Activated gamma-delta T cell treated with Interleukin-2 at 50 U/mL for 16 hours (primary cell): Measurements from ENCODE around the gene CECR2.

Experiments used
- DNase-seq: peaks from one replicate; pipeline ENCODE4 v3.0.0-alpha.2; 2020

CECR2 gene

DNA sequence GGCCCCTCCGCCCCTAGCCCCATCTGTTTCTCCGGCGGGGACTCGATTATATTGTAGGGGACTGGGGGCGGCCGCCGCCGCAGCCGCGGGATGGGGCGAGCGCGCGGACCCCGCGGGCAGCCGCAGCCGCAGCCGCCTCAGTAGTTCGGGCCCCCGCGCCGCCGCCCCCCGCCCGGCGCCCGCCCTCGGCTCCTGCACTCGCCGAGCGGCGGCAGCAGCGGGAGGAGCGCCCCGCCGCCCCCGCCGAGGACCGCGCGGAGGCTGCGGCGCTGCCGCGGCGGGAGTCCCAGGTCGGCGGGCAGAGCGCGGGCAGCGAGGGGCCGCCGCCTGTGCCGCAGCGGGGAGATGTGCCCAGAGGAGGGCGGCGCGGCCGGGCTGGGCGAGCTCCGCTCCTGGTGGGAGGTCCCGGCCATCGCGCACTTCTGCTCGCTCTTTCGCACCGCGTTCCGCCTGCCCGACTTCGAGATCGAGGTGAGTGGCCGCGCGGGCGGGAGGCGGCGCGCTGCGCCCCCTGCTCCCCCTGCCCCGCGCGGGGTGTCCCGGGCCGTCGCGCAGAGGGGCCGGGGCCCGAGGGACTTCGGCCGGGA, at the start of gene CECR2:
TSS of gene CECR2 (plus strand) at position 22 of the 587 bp plus-strand sequence. CDS start at position 346, 324 bp downstream.
- DNase-seq: peak; percentile 8

DNA sequence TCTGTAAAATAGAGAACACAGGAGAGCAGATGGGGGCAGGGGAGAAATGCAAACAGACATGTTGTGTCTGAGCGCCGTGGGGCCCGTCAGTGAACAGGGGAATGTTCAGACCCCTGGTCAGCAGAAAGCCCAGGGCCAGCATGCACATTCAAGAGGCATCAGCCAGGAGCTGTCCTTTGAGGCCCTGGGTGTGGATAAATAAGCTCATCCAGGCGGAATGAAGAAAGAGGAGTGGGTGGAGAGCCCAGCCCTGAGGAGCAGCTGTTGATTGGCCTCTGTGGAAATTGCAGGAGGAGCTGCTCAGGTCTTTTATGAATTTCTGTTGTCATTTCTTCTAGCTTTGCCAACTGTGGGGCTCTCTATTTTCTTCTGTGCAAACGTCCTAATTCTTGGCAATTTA, 49.7 kb upstream of the CECR2 start:
- no peak for DNase-seq

DNA sequence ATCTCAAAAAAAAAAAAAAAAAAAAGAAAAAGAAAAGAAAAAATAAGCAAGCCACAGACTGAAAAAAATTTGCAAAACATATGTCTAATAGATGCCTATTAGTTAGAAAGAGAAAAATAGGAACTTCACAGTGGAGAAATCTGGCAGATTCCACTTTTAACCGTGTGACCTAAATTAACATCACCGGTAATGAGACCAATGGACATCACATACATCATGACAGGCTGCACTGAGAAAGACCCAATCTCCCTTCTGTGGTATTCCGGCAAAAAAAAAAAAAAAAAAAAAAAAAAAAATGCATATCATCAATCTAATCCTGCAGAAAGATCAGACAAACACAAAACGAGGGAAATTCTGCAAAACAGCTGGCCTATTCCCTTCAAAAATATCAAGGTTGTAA, 46.7 kb upstream of the CECR2 start:
- no peak for DNase-seq

DNA sequence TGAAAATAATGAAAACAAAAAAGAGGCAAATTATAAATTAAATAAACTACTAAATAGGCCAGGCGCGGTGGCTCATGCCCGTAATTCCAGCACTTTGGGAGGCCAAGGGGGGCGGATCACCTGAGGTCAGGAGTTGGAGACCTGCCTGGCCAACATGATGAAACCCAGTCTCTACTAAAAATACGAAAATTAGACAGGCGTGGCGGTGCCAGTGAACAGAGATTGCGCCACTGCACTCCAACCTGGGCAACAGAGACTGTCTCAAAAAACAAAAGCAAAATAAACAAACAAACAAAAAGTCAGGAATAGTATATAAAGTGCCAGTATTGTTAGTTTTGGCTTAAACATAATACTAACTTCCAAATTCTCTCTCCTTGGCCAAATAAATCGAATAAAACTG, 37.6 kb upstream of the CECR2 start:
- DNase-seq: no peak

DNA sequence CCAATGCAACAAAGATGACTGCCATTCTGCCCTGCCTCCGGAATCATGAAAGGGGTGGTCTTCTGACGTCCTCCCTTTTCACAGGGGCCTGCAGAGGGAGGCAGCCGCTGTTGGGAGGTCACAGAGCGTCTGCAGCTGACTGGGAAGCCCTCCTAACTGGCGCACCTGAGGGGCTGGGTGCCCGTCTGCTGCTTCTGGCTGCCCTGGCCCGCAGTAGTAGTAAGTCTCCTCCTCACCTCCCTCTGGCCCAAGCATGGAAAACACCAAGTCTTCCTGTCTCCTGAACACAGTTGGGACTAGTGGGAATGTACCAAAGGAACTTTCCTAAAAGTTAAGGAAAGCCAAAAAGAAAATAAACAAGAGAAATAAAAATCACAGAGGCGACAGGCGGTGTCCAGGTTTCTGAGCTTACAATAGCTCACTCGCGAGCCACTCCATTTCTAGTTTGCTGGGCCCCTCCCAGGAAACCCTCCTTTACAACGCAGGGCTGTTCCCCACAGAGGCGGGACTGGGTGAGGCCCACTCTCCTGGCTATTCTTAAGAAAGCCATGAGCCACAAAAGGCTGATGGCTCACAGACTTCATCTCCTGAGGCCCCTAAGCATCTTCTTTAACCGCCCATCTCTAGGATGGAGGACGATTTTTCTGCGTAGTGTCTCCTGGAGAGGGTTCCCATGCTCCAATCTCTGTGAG, 37.0 kb upstream of the CECR2 start:
- DNase-seq: no peak

DNA sequence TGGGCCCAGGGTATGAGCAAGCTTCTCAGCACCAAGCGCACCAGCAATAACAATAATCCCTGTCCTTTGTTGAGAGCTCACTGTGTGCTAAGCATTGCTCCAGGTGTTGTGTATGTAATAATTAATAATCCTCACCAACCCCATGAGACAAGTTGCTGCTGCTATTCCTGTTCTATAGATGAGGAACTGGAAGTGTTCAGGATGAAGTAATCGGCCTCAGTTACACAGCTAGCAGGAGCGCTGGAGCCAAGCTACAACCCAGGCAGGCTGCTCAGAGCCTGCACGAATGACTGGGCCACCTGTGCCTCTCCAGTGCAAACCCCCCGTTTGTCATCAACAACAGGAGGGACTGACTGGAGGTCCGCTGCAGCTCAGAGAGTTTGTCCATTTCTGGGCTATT, 35.2 kb upstream of the CECR2 start:
- no peak for DNase-seq

DNA sequence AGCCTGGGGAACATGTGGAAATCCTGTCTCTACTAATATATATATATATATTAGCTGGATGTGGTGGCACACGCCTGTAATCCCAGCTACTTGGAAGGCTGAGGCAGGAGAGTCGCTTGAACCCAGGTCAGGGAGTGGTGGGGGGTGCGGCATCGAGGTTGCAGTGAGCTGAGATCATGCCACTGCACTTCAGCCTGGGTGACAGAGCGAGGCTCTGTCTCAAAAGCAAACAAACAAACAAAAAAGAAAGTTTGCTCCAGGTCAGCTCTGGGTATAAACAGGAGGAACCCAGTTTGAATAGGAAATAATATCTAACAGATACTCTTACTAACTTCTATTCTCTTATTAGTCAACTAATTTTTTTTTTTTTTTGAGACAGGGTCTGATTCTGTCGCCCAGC, 34.3 kb upstream of the CECR2 start:
- DNase-seq: no peak

DNA sequence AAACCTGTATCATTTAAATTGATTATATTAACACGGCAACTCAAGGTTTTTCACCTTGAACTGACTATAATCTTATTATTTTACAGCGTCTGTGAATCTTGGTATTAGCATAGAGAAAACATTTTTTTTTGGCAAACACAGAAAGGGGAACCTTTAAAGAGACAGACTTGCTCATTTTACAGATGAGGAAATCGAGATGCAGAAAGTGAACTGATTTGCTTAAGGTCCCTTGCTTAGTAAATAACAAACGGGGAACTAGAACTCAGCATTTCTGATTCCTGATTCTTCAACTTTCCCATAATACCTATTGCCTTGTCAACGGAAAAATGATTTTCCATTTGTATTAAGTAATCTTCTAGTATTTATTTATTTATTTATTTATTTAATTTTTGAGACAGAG, 33.2 kb upstream of the CECR2 start:
- DNase-seq: no peak

DNA sequence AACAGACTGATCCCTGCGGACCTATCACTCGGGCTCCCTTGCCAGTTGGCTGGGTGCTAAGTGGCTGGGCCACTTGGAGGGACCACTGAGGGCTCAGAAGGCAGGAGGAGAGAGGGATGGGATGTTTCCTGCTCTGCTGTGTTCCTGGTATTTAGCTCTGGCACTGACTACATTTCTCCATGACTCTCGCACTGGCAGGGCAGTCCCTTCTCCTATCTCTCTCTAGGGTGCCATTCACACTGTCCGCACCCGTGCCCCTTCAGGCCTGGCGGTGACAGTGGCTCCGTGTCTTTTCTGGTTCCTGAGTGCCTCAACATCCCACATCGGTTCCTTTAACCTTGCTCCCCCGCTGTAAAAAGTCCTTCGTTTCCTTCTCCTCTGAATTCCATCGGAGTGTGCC, 31.6 kb upstream of the CECR2 start:
- no peak for DNase-seq

DNA sequence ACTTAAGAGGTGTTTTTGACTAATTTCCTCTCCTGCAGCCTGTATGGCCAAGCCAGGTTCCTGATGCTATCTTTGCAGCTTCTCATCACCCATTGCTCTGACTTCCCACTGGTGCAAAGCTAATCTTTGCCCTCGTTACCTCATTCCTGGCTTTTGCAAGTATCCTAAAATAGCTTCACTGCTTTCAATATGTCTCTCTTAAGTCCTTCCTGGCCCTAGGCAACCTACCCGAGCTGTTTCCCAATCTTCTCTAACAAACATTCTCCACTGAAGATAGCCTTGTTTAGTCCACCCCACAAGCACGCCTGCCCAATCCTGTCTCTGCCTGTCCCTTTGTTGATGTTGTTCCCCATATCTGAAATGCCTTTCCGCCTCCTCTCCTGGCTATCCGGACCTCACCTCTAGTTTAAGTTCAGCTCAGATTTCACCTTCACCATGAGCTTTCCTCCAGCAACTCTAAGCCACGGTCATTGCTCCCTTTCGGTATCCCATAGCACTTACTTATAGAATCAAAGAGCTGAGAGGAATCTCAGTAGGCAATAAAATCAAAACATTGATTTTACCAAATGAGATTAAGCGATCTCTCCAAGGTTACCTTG, 30.1 kb upstream of the CECR2 start:
- no peak for DNase-seq

DNA sequence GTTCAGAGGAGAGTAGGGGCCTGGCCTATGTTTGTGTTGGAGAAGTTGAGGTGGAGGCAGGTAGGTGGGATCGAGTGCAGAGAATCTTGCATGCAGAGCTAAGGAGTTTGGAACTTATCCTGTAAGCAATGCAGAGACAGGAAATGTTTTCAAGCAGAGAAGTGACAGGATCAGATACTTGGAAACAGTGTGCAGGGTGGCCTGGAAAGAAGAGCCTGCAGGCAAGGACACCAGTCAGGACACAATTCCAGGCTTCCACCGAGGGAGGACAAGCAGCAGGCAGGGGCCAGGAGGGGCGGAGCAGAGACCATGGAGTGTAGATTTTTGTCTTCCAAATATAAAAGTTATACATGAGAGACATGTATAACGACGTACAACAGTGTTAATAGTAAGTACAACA, 26.9 kb upstream of the CECR2 start:
- no peak for DNase-seq

DNA sequence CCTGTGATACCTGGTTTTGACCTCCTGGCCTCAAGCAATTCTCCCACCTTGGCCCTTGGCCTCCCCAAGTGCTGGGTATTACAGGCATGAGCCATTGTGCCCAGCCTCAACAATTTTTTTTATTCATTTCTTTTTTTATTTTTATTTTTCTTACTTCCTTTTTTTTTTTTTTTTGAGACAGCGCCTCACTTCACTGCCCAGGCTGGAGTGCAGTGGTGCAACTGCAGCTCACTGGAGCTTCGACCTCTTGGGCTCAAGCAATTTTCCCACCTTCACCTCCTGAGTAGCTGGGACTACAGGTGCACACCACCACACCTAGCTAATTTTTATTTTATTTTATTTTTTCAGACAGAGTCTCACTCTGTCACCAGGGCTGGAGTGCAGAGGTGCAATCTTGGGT, 25.5 kb upstream of the CECR2 start:
- DNase-seq: no peak

DNA sequence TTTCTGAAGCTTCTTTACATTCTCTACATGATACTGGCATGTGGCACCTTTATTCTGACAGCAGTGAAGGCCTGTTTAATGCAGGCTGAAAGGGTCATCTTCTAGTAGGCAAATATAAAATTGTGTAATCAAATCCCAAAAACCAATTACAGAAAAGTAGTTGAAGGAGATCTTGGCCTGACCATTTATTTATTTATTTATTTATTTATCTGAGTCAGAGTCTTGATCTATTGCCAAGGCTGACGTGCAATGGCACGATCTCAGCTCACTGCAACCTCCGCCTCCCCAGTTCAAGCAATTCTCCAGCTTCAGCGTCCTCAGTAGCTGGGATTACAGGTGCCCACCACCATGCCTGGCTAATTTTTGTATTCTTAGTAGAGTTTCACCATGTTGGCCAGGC, 22.7 kb upstream of the CECR2 start:
- no peak for DNase-seq

DNA sequence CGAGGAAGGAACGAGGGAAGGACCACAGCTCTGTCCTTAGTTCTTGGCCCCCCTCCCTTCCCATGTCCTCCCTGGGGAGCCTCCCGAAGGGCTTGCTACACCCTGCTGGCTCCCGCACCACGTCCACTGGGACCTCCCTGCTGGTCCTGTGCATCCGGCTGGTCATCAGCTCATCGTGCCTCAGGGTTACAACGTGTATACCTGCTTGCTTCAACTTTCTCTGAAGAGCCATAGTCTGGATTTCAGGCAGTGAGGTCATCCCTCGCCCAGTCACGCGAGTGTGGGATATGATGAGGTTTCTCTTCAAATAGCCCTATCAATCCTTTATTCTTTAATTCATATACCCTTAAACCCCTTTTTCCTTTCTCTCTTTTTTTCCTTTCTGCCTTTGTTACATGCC, 21.5 kb upstream of the CECR2 start:
- DNase-seq: no peak

DNA sequence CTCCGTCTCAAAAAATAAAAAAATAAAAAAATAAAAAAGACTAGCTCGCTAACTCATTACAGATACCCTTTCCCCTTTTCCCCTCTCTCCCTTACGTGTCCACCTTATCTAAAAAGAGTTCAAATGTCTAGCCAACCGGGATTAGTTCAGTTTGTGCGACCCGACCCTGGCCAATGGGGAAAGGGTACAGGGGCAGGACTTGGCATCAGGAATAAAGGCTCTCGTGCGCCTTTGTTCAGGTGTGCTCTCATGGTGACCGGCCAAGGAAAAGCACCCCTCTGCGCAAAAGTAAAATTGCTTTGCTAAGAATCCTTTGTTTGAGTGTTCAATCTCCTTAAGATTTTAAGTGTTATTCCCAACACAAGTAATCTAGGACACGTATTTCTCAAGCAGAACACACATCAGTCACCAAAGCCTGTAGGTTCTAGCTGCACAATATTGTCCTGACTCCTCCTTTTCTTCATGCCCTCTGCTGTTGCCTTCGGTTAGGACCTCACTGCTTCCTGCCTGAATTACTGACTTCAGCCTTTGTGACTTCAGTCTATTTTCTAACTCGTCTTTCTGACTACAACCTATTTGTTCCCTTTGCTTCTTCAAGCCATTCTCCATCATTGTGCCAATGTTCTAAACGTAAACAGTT, 20.7 kb upstream of the CECR2 start:
- no peak for DNase-seq

DNA sequence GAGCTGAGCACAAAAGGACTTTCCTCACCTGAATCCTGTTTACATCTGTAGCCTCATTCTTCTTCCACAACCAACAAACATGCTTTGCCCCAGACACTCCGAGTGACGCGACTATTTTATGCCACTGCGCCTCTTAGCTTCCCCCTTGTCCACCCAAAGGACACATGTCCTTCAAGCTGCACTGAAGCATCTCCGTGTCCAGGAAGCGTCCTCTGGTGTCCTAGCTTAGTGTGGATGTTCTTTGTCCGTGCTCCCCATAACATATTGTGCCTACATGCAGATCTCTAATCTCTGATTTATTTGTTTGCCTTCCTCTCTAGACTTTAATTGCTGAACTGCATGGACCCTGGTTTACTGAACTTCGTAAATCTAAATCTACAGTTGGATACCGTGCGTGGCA, 20.1 kb upstream of the CECR2 start:
- DNase-seq: no peak

DNA sequence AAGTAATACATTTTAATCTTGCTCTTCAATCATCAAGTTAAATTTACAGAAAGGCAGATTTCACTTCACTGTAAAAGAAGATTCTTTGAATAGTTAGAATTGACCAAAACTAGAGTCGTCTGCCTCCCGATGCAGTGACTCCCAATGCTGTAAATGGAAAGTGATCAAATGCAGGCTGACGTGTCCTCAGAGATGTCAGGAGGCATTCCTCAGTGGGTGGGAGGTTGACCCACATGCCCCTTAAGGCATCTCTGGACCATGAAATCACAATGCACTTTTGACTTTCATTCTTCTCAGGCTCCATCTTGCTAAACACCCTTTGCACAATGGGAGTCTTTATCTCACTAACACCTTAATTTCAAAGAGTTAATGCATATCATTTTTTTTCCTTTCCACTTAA, 19.0 kb upstream of the CECR2 start:
- no peak for DNase-seq

DNA sequence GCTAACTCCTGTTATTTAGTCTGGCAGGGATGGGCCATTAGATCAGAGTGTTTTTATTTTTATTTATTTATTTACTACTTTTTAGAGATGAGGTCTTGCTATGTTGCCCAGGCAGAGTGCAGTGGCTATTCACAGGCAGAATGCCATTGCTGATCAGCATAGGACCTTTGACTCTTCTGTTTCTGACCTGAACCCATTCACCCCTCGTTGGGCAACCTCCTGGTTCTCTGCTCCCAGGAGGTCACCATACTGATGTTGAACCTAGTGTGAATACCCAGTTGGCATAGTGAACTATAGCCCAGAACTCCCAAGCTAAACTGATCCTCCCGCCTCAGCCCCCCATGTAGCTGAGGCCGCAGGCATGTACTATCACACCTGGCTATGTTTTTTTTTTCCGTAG, 16.5 kb upstream of the CECR2 start:
- DNase-seq: no peak

DNA sequence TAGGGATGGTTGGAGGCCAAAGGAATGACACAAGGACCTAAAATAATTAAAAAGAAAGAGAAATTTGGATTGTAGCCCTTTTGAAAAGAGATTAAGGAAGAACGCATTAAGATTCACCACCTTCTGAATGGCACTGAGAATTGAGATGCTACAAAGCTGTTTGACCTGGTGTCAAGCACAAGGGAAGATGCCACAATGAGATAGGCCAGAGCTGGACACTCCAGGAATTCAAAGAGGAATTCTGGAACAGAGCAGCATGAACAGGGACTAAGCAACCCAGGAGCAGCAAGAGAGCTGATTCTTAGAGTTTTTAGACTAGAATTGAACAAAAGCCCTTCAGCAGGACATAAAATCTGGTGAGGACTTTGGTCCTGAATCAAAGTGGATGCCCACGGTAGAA, 11.6 kb upstream of the CECR2 start:
- DNase-seq: no peak

DNA sequence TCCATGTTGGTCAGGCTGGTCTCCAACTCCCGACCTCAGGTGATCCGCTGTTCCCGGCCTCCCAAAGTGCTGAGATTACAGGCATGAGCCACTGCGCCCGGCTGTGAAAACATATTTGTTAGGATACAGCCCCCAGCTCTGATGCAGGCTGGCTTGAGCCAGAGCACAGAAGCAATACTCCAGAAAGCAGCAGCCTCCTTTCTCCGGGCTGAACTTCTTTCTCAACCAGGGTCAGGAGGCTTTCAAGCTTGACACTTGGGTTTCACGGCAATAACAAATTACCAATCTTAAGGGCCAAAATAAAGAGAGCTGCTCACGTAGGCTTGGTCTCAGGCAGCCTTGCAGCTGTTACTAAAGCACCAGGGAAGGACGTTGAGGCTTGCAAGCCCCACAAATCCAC, 10.8 kb upstream of the CECR2 start:
- no peak for DNase-seq

DNA sequence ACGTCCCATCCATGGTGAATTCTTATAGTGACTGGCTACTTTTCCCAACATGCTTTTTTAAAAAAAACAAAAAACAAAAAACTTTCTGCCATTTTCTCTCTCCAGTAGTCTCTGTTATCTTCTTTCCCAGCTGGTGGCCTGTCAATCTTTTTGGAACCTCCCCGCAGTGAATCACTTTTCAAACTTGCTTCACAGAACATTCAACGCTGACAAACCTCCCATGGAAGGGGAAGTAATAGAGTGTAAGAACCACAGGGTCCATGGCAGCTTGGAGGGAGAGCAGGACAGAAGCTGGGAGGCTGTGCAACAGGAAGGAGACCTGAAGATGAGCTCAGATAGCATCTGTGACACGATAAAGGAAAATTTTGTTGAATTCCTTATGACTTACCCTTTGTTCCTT, 9.8 kb upstream of the CECR2 start:
- no peak for DNase-seq

DNA sequence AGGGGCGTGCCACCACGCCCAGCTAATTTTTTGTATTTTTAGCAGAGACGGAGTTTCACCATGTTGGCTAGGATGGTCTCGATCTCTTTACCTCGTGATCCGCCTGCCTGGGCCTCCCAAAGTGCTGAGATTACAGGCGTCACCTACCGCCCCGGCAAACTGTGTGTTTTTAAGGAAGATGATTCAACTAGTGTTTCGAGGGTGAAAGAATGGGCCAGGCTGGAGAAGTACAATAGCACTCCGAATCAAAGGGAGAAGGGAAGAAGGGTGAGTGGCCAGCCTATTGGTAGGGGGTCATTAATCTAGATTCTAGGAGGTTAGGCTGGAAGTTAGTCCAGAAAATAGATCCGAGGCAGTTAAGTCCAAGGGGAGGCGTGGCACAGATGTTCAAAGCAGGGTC, 2.9 kb upstream of the CECR2 start:
- DNase-seq: no peak

DNA sequence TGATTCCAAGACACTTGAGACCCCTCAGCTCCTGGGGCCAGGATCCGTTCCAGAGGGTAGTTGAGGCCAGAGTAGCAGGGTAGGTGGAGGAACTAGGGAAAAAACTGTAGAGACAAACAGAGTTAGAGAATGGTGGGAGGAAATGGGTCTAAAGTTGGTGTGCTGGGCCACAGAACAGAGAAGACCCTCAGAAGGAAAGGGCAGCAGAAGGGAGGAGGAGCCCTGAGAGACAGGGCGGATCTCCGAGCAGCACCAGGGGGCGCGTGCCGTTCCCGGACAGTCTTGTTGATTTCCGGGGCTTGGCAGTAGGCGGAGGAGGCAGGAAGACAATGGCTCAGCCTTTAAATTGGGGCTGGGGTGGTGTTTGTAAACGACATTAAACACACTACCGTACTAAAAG, 2.4 kb upstream of the CECR2 start:
- DNase-seq: peak; percentile 7

DNA sequence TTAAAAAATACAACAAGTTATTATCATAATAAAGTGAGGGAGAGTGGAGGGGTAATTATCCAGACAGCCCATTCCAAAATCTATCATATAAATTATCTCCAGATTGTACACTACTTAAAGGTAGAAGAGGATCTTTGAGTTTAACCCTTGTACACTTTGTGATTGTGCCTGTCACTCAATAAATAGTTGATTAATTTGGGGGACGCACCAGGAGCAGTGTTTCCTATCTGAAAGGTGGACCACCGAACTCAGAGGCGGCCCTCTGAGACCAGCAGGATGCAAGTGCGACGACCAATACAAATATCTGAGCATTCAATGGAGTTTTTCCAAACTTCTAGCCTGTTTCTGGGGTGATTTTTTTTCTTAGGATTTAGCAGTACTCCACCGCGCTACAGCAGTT, 1.1 kb upstream of the CECR2 start:
- no peak for DNase-seq
